ENCODE data around the gene MYH11. TPM values are rescaled to one million over a fixed set of nuclear protein-coding genes. Genes with fewer than 3 reads are reported as not detected.

Gene MYH11
- total RNA-seq, 3 donors from 2014 or later, result 11.7 to 144 (median 96.6) TPM

DNA sequence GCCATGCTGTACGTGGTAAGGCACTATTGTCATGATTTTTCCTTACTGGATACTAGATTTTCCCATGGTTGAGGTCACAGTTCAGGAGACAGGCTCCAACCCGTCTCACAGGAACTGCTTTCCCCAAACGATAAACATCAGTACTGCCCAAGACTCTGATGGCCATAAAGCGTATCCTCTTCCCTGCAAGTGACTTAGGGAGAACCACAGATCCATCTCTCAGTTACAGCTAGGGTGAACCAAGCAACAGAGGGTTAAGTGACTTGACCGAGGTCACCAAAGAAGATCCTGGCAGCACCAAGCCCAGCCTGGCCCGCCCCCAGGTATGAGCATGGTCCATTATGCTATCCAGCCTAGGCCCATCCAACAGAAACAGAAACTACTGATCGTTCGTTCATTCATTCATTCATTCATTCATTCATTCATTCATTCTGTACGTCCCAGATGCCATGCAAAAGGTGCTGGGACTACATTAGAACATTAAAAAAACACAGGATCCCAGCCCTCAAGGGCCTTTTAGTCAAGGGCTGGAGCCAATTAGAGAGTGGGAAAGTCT lies 31.0 kb downstream of the MYH11 start:
- intact Hi-C loops (cut with DNase I; ENCODE audit: low total_unique reads), result no loop called here

GRCh38 chr16:15822957-15823356 lies 33.9 kb downstream of the MYH11 start:
- peak overlapping the region; percentile 69 to 80 for H3K27ac ChIP-seq
- no peaks in the 10 kb centered on the region for H3K27me3 ChIP-seq
- no peaks in the 10 kb centered on the region for H3K4me1 ChIP-seq
- peak; percentile 58 to 90 for DNase-seq (ENCODE audit: low spot score in 2 of 2)
- no peaks in the 10 kb centered on the region for H3K9me3 ChIP-seq
- peak overlapping the region in 1 of 3 donors; percentile 27 for H3K4me3 ChIP-seq
- no peaks in the 10 kb centered on the region for H3K36me3 ChIP-seq
- peak in 2 of 3 donors; percentile 9 to 13 for TF ChIP-seq POLR2AphosphoS5 (IDR thresholded peaks at IDR 0.05)
- no peak for TF ChIP-seq POLR2A (IDR thresholded peaks at IDR 0.05)
- intact Hi-C loops (cut with DNase I; ENCODE audit: low total_unique reads), result no loop called here

More for the DNA sequence above, 31.0 kb downstream of the MYH11 start:
- Histone ChIP-seq H3K36me3 (no peaks in the 10 kb centered on the region), H3K4me3 (no peak overlapping the region), H3K27ac (peak overlapping the region in 1 of 2 donors; percentile 7), H3K27me3 (no peaks in the 10 kb centered on the region), H3K4me1 (no peaks in the 10 kb centered on the region), H3K9me3 (no peaks in the 10 kb centered on the region)
- TF ChIP-seq, protein P1, sequence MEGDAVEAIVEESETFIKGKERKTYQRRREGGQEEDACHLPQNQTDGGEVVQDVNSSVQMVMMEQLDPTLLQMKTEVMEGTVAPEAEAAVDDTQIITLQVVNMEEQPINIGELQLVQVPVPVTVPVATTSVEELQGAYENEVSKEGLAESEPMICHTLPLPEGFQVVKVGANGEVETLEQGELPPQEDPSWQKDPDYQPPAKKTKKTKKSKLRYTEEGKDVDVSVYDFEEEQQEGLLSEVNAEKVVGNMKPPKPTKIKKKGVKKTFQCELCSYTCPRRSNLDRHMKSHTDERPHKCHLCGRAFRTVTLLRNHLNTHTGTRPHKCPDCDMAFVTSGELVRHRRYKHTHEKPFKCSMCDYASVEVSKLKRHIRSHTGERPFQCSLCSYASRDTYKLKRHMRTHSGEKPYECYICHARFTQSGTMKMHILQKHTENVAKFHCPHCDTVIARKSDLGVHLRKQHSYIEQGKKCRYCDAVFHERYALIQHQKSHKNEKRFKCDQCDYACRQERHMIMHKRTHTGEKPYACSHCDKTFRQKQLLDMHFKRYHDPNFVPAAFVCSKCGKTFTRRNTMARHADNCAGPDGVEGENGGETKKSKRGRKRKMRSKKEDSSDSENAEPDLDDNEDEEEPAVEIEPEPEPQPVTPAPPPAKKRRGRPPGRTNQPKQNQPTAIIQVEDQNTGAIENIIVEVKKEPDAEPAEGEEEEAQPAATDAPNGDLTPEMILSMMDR (IDR thresholded peaks at IDR 0.05), result no peak
- TF ChIP-seq POLR2A (IDR thresholded peaks at IDR 0.05), result no peak
- no peak for TF ChIP-seq POLR2AphosphoS5 (IDR thresholded peaks at IDR 0.05)
- no peak for DNase-seq (ENCODE audit: low spot score in 2 of 2)

DNA sequence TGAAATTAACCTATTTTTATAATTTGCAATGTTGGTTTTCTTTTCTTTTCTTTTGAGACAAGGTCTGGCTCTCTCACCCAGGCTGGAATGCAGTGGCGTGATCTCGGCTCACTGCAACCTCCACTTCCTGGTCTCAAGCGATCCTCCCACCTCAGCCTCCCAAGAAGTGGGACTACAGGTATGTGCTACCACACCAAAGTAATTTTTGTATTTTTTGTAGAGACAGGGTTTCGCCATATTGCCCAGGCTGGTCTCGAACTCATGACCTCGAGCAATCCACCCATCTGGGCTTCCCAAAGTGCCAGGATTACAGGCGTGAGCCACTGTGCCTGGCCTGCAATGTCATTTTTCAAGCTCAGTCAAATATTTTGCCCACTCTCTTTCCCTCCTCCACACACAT lies 36.0 kb downstream of the MYH11 start:
- Histone ChIP-seq H3K9me3 (peaks cover 0 to 9% of the 10 kb centered on the region in 2 donors), H3K36me3 (no peaks in the 10 kb centered on the region), H3K27me3 (no peaks in the 10 kb centered on the region), H3K27ac (no peak overlapping the region), H3K4me1 (no peaks in the 10 kb centered on the region), H3K4me3 (no peak overlapping the region)
- intact Hi-C loops (cut with DNase I; ENCODE audit: low total_unique reads), result no loop called here
- DNase-seq (ENCODE audit: low spot score in 2 of 2), result no peak
- no peak for TF ChIP-seq POLR2AphosphoS5 (IDR thresholded peaks at IDR 0.05)
- no peak for TF ChIP-seq POLR2A (IDR thresholded peaks at IDR 0.05)
- TF ChIP-seq, protein P1 (IDR thresholded peaks at IDR 0.05), result no peak

GRCh38 chr16:15819046-15819445 lies 37.8 kb downstream of the MYH11 start:
- H3K36me3 ChIP-seq, result no peaks in the 10 kb centered on the region
- no peak for TF ChIP-seq POLR2AphosphoS5 (IDR thresholded peaks at IDR 0.05)
- TF ChIP-seq, protein P1 (IDR thresholded peaks at IDR 0.05), result no peak
- no peak for TF ChIP-seq POLR2A (IDR thresholded peaks at IDR 0.05)
- H3K4me1 ChIP-seq, result no peaks in the 10 kb centered on the region
- H3K9me3 ChIP-seq, result peaks cover 0 to 14% of the 10 kb centered on the region in 2 donors
- H3K27me3 ChIP-seq, result no peaks in the 10 kb centered on the region
- no peak for DNase-seq (ENCODE audit: low spot score in 2 of 2)
- intact Hi-C loops (cut with DNase I; ENCODE audit: low total_unique reads), result no loop called here
- H3K4me3 ChIP-seq, result no peak overlapping the region
- H3K27ac ChIP-seq, result no peak overlapping the region

GRCh38 chr16:15817446-15817845 lies 39.4 kb downstream of the MYH11 start:
- no peaks in the 10 kb centered on the region for H3K36me3 ChIP-seq
- intact Hi-C loops (cut with DNase I; ENCODE audit: low total_unique reads), result no loop called here
- H3K27ac ChIP-seq, result no peak overlapping the region
- no peaks in the 10 kb centered on the region for H3K27me3 ChIP-seq
- no peak for DNase-seq (ENCODE audit: low spot score in 2 of 2)
- TF ChIP-seq POLR2A (IDR thresholded peaks at IDR 0.05) (no peak), POLR2AphosphoS5 (IDR thresholded peaks at IDR 0.05) (no peak)
- TF ChIP-seq, protein P1 (IDR thresholded peaks at IDR 0.05), result no peak
- no peak overlapping the region for H3K4me3 ChIP-seq
- no peaks in the 10 kb centered on the region for H3K4me1 ChIP-seq
- peaks cover 0 to 14% of the 10 kb centered on the region in 2 donors for H3K9me3 ChIP-seq

Measured in breast epithelium (tissue), 4 donors.